ENCODE data around the gene F2RL2.

The F2RL2 gene

GRCh38 chr5:76585783-76586217 is 37.4 kb downstream of the F2RL2 start:
- DNase-seq (ENCODE audit: low spot score), result no peak
- FAIRE-seq, result no peak

DNA sequence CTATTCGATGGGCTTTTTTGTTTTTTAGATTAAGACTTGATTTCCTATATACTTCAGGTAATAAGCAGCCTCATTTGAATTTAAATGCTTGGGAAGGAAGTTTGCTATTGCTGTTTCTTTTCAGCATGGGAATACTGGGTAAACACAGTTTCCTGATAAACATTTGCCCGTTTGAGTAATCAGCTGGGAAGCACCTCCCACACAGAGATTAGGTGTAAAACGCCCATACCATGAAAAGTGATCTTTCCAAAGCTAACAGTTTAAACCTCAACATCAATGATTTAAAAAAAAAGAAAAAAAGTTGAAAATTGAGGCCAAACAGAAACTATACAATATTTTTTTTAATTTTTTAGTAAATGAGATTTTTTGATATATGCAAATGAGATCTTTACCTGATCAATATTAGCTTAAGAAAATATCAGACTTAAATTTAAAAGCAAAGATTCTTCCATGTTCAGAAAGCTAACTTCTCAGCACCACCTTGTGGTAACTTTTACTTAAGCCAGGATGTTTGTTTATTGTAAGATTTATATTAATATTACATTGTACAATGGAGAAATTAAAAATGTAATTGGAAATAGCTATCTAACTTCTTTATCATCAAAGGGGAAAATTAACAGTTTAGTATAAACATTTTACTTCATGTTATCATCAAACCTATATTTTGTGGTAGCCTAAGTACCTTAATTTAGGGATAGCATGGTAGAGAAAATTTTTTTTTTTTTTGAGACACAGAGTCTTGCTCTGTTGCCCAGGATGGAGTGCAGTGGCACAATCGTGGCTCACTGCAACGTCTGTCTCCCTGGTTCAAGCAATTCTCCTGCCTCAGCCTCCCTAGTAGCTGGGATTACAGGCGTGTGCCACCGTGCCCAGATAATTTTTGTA is 39.8 kb downstream of the F2RL2 start:
- FAIRE-seq (no peak), DNase-seq (ENCODE audit: low spot score) (no peak)

GRCh38 chr5:76582230-76583162 is 40.7 kb downstream of the F2RL2 start:
- DNase-seq (ENCODE audit: low spot score), result no peak
- FAIRE-seq, result no peak

DNA sequence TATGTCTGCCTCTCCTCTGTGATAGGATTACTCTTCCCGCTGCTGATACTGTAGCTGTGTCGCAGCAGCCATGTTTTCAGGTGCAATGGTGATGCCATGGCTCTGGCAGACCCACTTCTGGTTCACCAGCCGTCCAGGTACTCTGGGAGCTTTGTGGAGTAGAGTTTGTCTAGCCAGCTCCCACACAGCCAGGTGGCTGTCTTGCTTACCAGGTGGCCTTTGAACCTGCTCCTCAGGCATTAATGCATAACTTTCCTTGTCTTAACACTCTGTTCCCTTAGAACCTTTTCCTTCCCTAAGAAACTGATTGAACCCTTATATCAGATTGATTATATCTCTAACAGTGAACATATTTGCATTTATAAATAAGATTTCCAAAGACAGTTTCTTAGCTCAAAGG is 42.2 kb downstream of the F2RL2 start:
- no peak for FAIRE-seq
- no peak for DNase-seq (ENCODE audit: low spot score)

GRCh38 chr5:76579166-76579937 is 43.9 kb downstream of the F2RL2 start:
- DNase-seq (ENCODE audit: low spot score) (no peak), FAIRE-seq (no peak)

GRCh38 chr5:76576996-76577395 is 46.2 kb downstream of the F2RL2 start:
- no peak for FAIRE-seq
- no peak for DNase-seq (ENCODE audit: low spot score)

GRCh38 chr5:76576450-76576849 is 46.8 kb downstream of the F2RL2 start:
- DNase-seq (ENCODE audit: low spot score), result no peak
- FAIRE-seq, result no peak

GRCh38 chr5:76571559-76571958 is 51.6 kb downstream of the F2RL2 start:
- FAIRE-seq (no peak), DNase-seq (ENCODE audit: low spot score) (no peak)

DNA sequence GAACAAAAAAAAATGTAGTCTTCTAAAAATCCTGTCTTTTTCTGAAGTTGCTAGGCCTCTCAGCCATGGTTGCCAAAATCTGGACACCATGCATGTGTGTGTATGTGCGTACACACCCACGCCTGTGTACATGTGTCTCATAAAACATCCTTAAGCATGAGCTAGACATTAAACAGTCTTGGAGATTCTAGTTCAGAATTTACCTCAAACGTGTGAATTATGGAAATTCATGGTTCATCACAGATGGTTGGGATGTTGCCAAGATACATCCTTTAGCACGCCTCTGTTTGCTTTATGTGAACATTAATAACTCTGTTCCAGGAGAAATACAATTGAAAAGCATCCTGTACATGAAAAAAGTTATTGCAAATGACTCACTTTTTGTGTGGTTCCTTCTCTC is 53.0 kb downstream of the F2RL2 start:
- DNase-seq (ENCODE audit: low spot score), result no peak
- FAIRE-seq, result no peak
